A549 (cell line): ENCODE results near the gene KRTAP5-5. TPM values are rescaled to one million over a fixed set of nuclear protein-coding genes. Genes with fewer than 3 reads are reported as not detected.
"Not testable (repeated sequence)": the region's sequence is repeated elsewhere in the genome, so short reads cannot be mapped to it uniquely, and the experiment has no call there.

Experiments
- ATAC-seq, 2 experiments: fragments of 200-7000 bp in 1 of 2; fragments of >200 bp in 1 of 2; cut with Nextera tagmentation in 1 of 2; cut with Tn5 transposase in 1 of 2; 3 replicates each; pipeline versions ENCODE4 v1.8.0 to v1.9.1; 2018 to 2020; ENCODE audit warnings: mild to moderate bottlenecking in 1 of 2, moderate library complexity in 1 of 2
- CTCF ChIA-PET: fragments of 300-600 bp; sonication (Branson Sonifier 250); formaldehyde crosslinking; extraction: SDS; loops from one replicate; lab custom pipeline; 2021; ENCODE audit warnings: antibody characterized with exemption, inconsistent platforms; lab: Yijun Ruan, JAX
- POLR2A ChIA-PET: fragments of 350-600 bp; formaldehyde crosslinking; extraction: SDS; loops from one replicate; lab custom pipeline; 2021; ENCODE audit warnings: antibody characterized with exemption, inconsistent platforms; lab: Yijun Ruan, JAX
- DNase-seq, 2 experiments: peaks; one replicate each; pipeline versions ENCODE4 v3.0.0 to v3.0.0-alpha.2; 2011 to 2016; ENCODE audit warnings: low read depth in 1 of 2, low spot score in 1 of 2
- FAIRE-seq: peaks from 2 replicates; lab custom pipeline; 2011; peaks lifted over from hg19 to GRCh38; lab: Jason Lieb, UNC
- H3K27ac ChIP-seq, 2 experiments: fragments of >200 bp; sonication (Bioruptor Twin); formaldehyde crosslinking; 3 replicates each; pipeline ENCODE4 v1.5.1; 2016 to 2017
- H3K4me1 ChIP-seq: fragments of >200 bp; sonication (Bioruptor Twin); formaldehyde crosslinking; 3 replicates; pipeline ENCODE4 v1.6.1; 2016
- H3K4me2 ChIP-seq: fragments of >200 bp; sonication (Bioruptor Twin); formaldehyde crosslinking; 3 replicates; pipeline ENCODE4 v1.6.1; 2016
- H3K4me3 ChIP-seq: fragments of >200 bp; sonication (Bioruptor Twin); formaldehyde crosslinking; 3 replicates; pipeline ENCODE4 v1.5.1; 2016
- H3K9me3 ChIP-seq: fragments of >200 bp; sonication (Bioruptor Twin); formaldehyde crosslinking; 3 replicates; pipeline ENCODE4 v1.6.1; 2016
- CBX2 ChIP-seq: fragments of 200-600 bp; sonication (generic); IDR thresholded peaks from 2 replicates; pipeline ENCODE4 v1.6.1; 2016; ENCODE audit warnings: low read depth, mild to moderate bottlenecking, borderline replicate concordance
- CBX8 ChIP-seq: fragments of 200-600 bp; sonication (generic); IDR thresholded peaks from 2 replicates; pipeline ENCODE4 v1.6.1; 2016
- CHD2 ChIP-seq: fragments of 150-350 bp; IDR thresholded peaks from 2 replicates; pipeline ENCODE4 v1.6.1; 2014; ENCODE audit warnings: low read length; ENCODE audit not compliant: partially characterized antibody
- CHD4 ChIP-seq: fragments of 200-600 bp; sonication (generic); IDR thresholded peaks from 2 replicates; pipeline ENCODE4 v1.6.1; 2016; ENCODE audit warnings: antibody characterized with exemption, mild to moderate bottlenecking, borderline replicate concordance
- EHMT2 ChIP-seq: fragments of 200-600 bp; sonication (generic); IDR thresholded peaks from 2 replicates; pipeline ENCODE4 v1.6.1; 2016; ENCODE audit warnings: antibody characterized with exemption, low read depth, mild to moderate bottlenecking, moderate library complexity
- ESRRA ChIP-seq: fragments of 150-350 bp; IDR thresholded peaks from 2 replicates; pipeline ENCODE4 v1.6.1; 2014; ENCODE audit warnings: mild to moderate bottlenecking, low read length, borderline replicate concordance
- FOXS1 ChIP-seq: fragments of 250-450 bp; sonication (Bioruptor Pico); IDR thresholded peaks from 2 replicates; pipeline ENCODE4 v1.5.0; 2020; ENCODE audit warnings: mild to moderate bottlenecking, moderate library complexity
- HEYL ChIP-seq: fragments of 250-450 bp; sonication (Bioruptor Pico); IDR thresholded peaks from 2 replicates; pipeline ENCODE4 v1.8.0; 2021; ENCODE audit warnings: mild to moderate bottlenecking, moderate library complexity
- JUNB ChIP-seq: fragments of >200 bp; sonication (Bioruptor Twin); formaldehyde crosslinking; IDR thresholded peaks from 2 replicates; pipeline ENCODE4 v1.6.1; 2016
- KDM1A ChIP-seq: fragments of 200-600 bp; sonication (generic); IDR thresholded peaks from 2 replicates; pipeline ENCODE4 v1.6.1; 2016; ENCODE audit warnings: low read depth, mild to moderate bottlenecking
- KDM5A ChIP-seq: fragments of 200-600 bp; sonication (generic); IDR thresholded peaks from 2 replicates; pipeline ENCODE4 v1.6.1; 2016; ENCODE audit warnings: antibody characterized with exemption, mild to moderate bottlenecking
- MAZ ChIP-seq: fragments of 150-350 bp; IDR thresholded peaks from 2 replicates; pipeline ENCODE4 v1.6.1; 2014; ENCODE audit warnings: antibody characterized with exemption, low read depth, low read length, borderline replicate concordance
- SMC3 ChIP-seq: fragments of >200 bp; sonication (Bioruptor Twin); formaldehyde crosslinking; IDR thresholded peaks from 3 replicates; pipeline ENCODE4 v1.6.1; 2018; ENCODE audit warnings: inconsistent platforms
- ZC3H11A ChIP-seq: fragments of 450-650 bp; IDR thresholded peaks from 2 replicates; pipeline ENCODE4 v1.6.1; 2014; ENCODE audit warnings: antibody characterized with exemption, mild to moderate bottlenecking
- ZNF302 ChIP-seq: fragments of 250-450 bp; sonication (Bioruptor Pico); IDR thresholded peaks from 2 replicates; pipeline ENCODE4 v1.9.0; 2021; ENCODE audit warnings: inconsistent platforms, mild to moderate bottlenecking, moderate library complexity
- WGBS: methylation state at CpG from one replicate; pipeline ENCODE4 v1.1.6; 2017; ENCODE audit errors: missing lambda C conversion rate; 5-methylcytosine and 5-hydroxymethylcytosine counted together
- polyA plus RNA-seq, 4 experiments: library from polyadenylated mRNA; depleted of rRNA in 3 of 4; stranded (reverse); fragments of >200 nt; fragmentation: RNase III in 1 of 4; extraction: RNeasy Plus Mini Kit Qiagen cat#74134 plus additional on column Dnase treatment in 1 of 4; gene quantifications; 2 replicates in 3 of 4; 3 replicates in 1 of 4; pipeline ENCODE4 v1.2.3, GENCODE V29; 2011 to 2017
- TF ChIP-seq, protein P1 (sequence below): fragments of >200 bp; sonication (Bioruptor Twin); formaldehyde crosslinking; IDR thresholded peaks from 2 replicates; pipeline ENCODE4 v1.6.1; 2016
- TF ChIP-seq, protein P2 (sequence below): IDR thresholded peaks from 2 replicates; pipeline ENCODE4 v1.6.1; 2012; ENCODE audit warnings: low read depth, borderline replicate concordance

Gene KRTAP5-5
- polyA plus RNA-seq, 2 of the 4 experiments (the other 2 are of a cell fraction): not detected

DNA sequence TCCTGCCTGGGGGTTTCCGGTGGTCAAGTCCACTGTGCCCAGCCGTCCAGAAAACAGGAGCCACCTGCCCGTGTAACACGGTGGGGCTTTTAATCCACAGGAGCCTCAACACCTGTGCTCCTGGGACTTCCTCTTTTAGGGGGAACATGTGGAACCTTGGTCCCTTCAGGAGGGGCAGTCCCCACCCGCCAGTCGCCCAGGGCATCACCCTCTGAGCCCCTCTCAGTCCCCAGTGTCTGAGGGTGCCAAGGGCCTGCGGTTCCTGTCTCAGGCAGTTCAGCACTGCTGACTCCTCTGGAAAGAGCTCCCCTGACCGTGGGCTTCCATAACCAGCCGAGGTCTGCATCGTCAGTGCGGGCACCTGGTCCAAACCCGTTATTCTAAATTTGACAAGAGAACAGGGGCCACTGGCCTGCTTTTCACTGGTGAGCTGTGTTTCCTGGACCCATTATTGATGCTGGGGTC is 15.8 kb downstream of the KRTAP5-5 start:
- Histone ChIP-seq H3K4me1 (no peaks in the 10 kb centered on the region), H3K4me3 (no peak overlapping the region), H3K27ac (no peak overlapping the region)
- no peak for DNase-seq
- no peak for TF ChIP-seq JUNB
- no peak for TF ChIP-seq CHD2
- TF ChIP-seq CBX8: no peak
- no peak for TF ChIP-seq ESRRA
- no peak for TF ChIP-seq KDM1A
- TF ChIP-seq FOXS1: no peak
- no peak for TF ChIP-seq ZC3H11A
- TF ChIP-seq, protein P1, sequence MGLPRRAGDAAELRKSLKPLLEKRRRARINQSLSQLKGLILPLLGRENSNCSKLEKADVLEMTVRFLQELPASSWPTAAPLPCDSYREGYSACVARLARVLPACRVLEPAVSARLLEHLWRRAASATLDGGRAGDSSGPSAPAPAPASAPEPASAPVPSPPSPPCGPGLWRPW: no peak
- TF ChIP-seq, protein P2, sequence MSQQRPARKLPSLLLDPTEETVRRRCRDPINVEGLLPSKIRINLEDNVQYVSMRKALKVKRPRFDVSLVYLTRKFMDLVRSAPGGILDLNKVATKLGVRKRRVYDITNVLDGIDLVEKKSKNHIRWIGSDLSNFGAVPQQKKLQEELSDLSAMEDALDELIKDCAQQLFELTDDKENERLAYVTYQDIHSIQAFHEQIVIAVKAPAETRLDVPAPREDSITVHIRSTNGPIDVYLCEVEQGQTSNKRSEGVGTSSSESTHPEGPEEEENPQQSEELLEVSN: no peak
- TF ChIP-seq EHMT2: no peak
- no peak for TF ChIP-seq CHD4
- no peak for TF ChIP-seq MAZ
- no peak for TF ChIP-seq SMC3
- no peak for TF ChIP-seq KDM5A
- TF ChIP-seq, all 56 proteins: peak for 0
- ATAC-seq (no peak), FAIRE-seq (no peak)
- ChIA-PET POLR2A (no interaction called here), CTCF (interaction anchor here (0.6 to 12.2 kb wide), 6 partner anchors 12 to 347 kb away, joined by 3 to 147 read pairs (median 4); no protein-coding TSS in a partner anchor)
- 52% methylated on average over 12 of the region's 12 CpGs for WGBS
- no peaks in the 10 kb centered on the region for H3K9me3 ChIP-seq
- no peak overlapping the region for H3K4me2 ChIP-seq

DNA sequence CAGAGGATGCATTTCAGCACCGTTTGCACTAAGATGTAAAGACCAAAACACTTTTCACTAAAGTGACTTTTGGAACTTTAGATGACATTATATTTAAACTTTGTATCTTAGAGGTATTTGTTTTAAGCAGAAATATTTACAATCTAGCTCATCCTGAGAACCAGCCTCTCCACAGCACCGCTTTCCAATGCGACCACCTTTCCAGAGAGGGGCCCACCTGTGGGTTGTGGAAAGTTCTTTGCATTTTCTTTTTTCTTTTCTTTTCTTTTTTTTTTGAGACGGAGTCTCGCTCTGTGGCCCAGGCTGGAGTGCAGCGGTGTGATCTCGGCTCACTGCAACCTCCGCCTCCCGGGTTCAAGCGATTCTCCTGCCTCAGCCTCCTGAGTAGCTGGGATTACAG is 17.0 kb downstream of the KRTAP5-5 start:
- H3K27ac ChIP-seq, POLR2A ChIA-PET: not testable (repeated sequence)
- 64% methylated on average over 10 of the region's 10 CpGs for WGBS

DNA sequence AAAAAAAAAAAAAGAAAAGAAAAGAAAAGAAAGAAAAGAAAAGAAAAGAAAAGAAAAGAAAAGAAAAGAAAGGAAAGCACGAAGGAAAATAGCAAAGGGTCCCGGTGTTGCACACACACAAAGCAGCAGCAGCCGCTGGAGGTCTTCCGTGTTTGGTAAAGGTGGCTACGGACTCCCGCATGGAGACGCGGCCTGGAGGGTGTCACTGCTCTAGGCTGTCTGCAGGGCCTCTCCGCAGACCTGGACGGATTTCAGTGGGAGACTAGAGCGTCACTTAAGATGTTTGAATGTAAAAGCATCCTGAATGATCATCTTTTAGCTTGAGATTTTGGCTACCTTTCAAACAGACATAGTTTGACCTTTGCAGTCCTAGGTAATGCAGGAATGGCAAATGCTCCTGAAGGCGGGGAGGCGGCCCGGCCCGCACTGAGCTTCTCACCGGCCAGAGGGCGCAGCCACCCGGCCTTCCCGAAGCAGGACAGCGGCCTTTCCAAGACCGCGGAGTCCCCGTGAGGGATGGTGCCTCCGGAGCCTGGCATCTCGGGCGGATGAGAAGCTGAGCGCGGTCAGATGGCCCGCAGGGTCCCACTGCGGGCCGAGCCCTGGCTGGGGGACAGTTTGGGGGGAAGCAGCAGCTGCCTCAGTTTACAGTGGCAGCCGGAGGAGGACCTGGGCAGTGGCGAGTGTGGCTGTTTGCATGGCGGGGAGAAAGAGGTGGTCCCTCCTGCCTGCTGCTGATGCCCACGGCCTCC is 18.5 kb downstream of the KRTAP5-5 start:
- no peak for FAIRE-seq
- Histone ChIP-seq H3K4me1 (no peaks in the 10 kb centered on the region; the same call in 2 of the 3 replicates), H3K4me3 (no peak overlapping the region), H3K4me2 (no peak overlapping the region), H3K9me3 (no peaks in the 10 kb centered on the region), H3K27ac (no peak overlapping the region)
- no peak for DNase-seq
- ChIA-PET POLR2A (no interaction called here), CTCF (interaction anchor here (0.7 to 12.2 kb wide), 13 partner anchors 8 to 506 kb away, joined by 3 to 350 read pairs (median 5); partner anchors contain the start of gene INS)
- TF ChIP-seq SMC3 (no peak), CBX2 (no peak)
- 65% methylated on average over 23 of the region's 35 CpGs for WGBS
- ATAC-seq: no peak

More for the DNA sequence above, 17.0 kb downstream of the KRTAP5-5 start:
- H3K4me2 ChIP-seq, H3K4me1 ChIP-seq, H3K4me3 ChIP-seq, FAIRE-seq, H3K9me3 ChIP-seq, DNase-seq, ATAC-seq: not testable (repeated sequence)
- CTCF ChIA-PET: interaction anchor here (0.6 to 12.2 kb wide), 8 partner anchors 11 to 507 kb away, joined by 3 to 350 read pairs (median 4); partner anchors contain the start of gene INS

DNA sequence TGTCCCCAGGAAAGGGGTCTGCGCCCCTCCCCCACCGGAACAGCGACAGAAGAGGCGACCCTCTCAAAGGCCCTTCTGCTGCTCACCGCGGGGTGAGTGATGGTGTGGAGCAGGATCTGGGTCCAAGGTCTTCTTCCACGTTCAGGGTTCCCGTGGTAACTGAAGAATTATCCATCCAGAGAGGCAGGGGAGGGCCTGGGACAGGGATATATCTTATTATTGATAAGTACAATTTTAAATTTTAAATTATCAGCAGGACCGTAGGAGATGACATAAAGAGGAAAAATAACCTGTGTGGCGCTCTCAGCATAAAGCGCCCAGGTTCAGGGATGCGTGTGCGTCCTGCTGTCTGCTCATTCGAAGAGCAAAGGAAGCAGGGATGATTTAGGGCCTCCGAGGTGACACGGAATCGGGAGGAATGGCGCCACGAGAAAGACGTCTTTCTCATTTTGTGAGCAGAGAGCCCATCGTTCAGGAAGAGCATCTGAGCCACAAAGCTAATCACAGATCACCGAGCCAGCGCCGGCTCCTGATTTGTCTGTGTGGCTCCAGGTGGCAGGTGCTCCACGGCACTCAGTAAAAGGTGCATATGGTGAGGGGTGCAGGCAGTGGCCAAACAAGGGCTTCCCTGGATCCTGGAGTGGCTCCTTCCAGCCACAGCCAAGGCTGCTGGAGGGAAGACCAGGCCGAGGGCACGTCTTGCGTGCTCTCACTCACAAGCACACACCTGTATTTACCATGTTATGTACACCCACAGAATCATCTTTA is 19.3 kb downstream of the KRTAP5-5 start:
- ATAC-seq (no peak), DNase-seq (no peak)
- 59% methylated on average over 27 of the region's 28 CpGs for WGBS
- no peaks in the 10 kb centered on the region for H3K9me3 ChIP-seq
- ChIA-PET CTCF (interaction anchor here (1.0 to 12.2 kb wide), 9 partner anchors 9 to 505 kb away, joined by 3 to 350 read pairs (median 9); partner anchors contain the start of gene INS), POLR2A (no interaction called here)
- no peaks in the 10 kb centered on the region; the same call in 2 of the 3 replicates for H3K4me1 ChIP-seq
- TF ChIP-seq ZNF302 (no peak), HEYL (CRISPR knock-in tag) (no peak)
- TF ChIP-seq, protein P1: no peak
- TF ChIP-seq, all 56 proteins: peak for 0
- Histone ChIP-seq H3K4me3 (no peak overlapping the region), H3K4me2 (no peak overlapping the region), H3K27ac (no peak overlapping the region)
- no peak for FAIRE-seq
